GM21367 (cell line): ENCODE results near the gene NR2F2.
A peak's percentile ranks its signal among the peaks of the same experiment; 100 is the strongest.

Experiments
- ATAC-seq: cut with Tn5 transposase; IDR thresholded peaks from one replicate; pipeline ENCODE4 v1.9.1; 2021; ENCODE audit not compliant: unreplicated experiment

The NR2F2 gene

DNA sequence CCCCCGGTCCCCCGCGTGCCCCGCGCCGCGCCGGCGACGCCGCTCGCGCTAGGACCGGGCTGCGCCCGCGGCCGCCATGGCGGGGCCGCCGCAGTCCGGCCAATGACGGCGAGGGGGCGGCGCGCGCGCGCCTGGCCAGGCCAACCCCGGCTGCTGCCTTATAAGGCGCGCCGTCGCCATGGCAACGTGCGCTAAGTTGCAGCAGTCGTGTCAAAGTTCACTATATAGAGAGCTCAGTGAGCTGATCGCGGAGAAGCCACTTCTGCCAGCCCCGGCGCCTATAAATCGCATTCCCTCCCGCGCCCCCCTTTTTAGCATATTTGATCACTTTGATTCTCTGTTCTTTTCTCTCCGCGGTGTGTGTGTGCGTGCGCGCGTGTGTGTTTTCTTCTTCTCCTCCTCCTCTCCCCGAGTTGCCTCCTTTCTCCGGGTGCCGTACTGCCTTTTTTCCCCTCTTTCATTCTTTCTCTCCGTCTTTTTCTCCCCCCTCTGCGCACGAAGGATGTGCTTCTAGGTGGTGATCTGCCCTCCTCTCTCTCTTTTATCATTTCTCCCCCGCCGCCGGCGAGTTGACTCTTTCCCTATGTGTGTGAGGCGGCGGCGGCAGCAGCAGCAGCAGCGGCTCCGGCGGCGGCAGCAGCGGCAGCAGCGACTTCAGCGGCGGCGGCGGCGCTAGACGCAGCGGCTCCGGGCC is at the start of gene NR2F2:
NR2F2 (plus strand) TSS at position 251 of the 694 bp plus-strand sequence. CDS start 1,406 bp downstream, outside the sequence.
- ATAC-seq, result peak; percentile 59

DNA sequence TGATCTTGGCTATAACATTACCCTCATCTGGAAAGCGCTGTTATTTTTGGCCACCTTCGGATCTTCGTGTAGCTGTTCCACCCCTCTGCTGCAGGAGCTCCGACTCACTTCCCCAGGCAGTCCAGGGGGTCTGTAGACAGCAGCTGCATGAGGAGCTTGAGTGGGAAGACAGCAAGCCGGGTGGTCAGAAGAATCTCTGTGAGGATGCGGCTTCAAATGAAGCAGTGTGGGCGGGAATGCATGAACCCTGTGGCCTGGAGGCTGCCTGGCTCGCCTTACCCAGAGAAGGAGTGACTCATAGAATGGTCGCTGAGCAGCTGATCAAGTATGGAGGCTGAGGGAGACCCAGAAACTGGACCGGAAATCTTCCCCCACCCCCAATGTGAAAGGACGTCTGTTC is 45.2 kb upstream of the NR2F2 start:
- ATAC-seq, result no peak

DNA sequence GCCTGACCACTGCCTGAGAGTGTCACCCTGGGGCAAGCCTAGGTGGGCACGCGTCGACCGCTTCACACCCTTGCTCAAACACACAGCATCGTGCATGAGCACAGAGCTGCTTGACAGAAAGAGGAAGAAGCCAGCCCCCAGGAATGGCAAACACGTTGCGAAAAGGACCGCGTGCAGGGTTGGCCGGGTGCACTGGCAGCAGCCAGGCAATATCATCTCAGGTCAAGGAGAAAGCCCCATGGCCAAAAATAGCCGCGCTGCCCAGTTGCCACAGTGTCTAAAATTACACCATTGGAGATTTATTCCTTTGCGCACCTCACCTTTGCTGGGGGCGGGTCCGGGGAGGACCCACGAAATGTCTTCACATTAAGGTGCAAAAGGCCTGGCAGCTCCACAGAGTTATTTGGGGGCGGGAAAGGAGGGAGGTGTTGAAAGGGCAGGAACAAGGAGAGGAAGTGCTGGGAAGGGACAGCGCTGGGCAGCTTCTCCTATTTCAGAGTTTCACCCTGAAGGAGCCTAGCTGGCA is 44.7 kb upstream of the NR2F2 start:
- no peak for ATAC-seq

DNA sequence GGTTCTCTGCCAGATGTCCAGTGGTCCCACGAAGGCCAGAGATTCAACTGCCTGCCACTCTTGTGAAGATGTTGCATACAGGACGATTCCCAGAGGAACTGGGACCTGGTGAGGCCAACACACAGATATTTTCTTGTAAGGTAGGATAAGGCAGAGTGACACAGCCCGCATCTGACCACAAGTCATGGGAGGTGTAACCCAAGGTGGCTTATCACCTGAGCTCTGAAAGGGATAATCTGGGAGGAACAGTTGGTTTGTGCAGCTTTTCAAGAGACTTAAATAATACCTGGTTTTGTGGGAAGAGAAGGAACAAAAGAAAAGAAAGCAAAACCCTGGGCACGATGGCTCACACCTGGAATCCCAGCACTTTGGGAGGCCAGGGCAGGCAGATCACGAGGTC is 39.8 kb upstream of the NR2F2 start:
- ATAC-seq, result no peak

DNA sequence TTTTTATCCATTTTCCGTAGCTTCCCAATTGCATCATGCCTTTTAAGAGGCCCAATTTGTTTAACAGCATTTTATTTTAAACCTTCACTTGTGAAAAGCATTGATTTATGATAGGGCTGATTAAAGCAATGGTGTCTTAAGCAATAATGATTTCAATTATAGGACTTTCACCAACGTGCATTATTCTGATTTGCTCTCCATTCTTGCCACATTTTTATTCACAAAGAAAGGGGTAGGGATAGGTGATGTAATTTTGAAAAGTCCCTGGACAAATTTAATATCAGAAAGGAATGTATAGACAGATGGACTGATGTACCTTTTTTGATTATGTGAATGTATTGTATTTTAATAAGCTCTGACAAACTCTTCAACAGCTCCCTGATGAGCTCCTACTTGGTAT is 37.9 kb upstream of the NR2F2 start:
- no peak for ATAC-seq

DNA sequence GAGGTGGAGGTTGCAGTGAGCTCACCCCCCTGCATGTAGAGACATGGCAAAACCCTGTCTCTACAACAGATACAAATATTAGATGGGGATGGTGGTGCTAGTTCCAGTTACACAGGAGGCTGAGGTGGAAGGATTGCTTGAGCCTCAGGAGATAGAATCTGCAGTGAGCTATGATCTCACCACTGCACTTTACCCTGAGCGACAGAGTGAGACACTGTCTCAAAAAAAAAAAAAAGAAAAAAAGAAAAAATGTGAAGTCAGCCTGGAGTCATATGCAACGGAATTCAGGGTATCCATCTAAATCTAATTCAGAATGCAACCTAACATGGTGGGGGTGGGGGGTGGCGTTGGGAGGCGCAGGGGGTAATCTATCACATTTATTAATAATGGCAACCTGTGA is 37.1 kb upstream of the NR2F2 start:
- no peak for ATAC-seq

DNA sequence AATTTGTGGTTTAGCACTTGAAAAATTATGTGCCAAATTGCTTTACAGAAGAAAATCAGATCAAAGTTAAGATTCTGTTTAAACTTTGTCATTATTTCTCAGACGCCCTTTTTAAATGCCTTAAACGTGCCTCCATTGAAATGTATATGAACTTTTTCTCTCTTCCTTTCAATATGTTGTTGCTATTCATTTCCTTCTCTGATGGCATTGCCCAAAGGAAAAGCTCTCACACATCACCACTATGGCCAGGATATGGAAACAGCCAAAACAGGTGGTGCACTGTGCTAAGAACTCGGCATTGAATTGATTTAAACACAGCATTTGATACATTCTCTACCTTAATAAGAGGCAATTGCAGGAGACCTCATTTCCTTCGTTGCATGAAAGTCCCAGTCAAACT is 35.7 kb upstream of the NR2F2 start:
- no peak for ATAC-seq

DNA sequence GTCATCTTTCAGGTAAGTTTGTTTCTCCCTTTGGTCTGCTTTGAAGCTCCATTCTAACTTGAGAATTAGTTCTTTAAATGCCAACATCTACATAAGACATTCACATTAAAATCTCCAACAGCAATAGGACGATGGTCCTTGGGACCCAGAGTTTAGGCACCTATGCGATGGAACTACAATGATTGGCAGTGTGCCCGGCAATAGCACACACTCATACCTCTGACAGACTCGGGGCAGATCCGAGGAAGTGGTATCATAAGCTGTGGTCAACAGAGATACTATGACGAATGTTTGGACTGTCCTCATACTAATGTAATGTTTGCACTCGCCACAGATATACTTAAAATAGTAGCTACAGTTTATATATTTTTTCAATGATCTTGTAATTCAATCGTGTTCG is 34.2 kb upstream of the NR2F2 start:
- ATAC-seq, result no peak

DNA sequence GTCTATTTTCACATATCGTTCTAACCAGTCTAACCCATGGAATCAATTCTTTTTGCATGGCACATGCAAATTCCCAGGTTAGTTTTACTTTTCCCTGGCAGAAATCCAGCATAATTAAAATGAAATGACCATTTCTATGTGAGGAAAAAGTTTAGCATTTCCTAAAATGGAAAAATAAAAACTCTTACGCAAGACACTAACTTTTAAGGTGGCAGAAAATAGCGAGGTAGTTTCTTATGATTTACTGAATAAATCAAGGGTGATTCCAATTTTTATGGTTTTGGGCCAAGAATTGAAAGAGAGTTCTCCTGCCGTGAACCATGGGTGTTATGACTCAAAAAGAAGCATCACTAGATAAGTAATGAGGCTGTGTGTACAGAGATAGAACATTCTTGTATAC is 32.7 kb upstream of the NR2F2 start:
- no peak for ATAC-seq

DNA sequence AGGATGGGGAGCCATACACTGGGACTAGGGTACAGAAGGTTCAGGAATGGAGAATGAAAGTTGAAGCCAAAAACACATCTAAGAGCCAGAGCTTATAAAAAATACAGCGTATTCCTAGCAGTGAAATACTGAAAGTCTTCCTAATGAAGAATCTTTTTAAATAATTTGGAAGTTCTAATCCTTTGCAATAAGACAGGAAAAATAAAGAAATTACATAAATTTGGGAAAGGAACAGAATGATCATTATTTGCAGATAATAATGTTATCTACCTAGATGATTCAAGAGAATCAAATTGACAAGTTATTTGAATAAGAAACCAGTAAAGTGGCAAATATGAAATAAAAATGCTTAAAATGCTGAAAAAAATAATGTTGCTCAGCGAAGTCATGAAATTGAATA is 32.3 kb upstream of the NR2F2 start:
- no peak for ATAC-seq

DNA sequence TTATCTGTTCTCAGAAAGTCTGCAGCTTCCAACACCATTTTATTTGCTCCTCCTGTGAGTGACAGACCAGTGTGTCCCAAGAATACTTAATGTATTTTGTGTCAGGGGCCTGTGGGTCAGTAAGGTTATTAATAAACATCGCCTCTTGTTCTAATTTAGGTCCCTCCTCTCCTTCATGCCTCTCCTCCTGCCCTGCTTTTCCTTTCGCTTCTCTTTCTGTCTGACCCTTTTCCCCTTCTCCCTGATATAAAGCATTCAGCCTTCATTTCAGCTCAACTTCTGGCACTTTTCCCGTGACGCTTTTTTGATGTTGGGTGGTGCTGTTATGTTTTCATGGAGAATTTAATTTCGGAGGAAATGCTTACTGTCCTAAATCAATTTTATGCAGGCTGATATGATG is 29.7 kb upstream of the NR2F2 start:
- ATAC-seq, result no peak

DNA sequence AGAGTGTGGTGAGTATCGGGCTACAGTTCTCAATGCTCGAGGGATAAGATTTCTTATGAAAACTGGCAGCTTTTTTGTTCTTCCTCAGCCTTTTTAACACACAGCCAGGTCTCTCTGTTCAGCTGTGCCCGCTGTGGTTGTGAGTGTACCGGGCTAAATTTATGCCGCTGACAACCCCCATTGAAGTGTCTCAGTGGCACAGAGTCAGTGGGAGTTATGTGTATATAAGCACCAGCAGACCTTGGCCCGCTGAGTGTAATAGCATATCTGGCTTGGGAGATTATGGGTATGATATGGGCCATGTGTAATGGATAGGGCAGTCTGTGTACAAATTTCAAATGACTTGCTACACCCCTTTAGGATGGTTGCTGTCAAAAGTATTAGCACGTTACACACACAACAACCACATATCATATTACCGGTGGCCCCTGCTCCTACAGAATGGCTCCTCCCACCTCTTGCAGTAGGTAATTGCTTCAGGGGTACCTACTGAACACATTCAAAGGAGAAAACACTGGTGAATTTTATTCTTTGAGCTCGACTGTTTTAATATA is 26.9 kb upstream of the NR2F2 start:
- ATAC-seq, result no peak

DNA sequence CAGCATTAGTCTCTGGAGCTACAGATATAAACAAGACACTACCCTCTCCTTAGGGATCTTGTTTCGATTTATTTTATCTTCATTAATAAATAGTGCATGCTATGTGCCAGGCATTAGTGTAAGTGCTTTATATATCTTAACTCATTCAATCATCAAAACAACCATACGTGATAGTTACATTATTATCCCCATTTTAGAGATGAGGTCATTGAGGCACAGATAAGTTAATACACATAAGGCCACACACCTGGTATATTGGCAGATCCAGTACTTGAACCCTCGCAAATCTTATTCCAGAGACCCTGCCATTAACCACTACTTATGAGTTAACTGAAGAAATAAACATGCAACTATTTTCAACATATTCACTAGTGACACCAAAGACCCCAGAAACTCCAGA is 25.7 kb upstream of the NR2F2 start:
- no peak for ATAC-seq

DNA sequence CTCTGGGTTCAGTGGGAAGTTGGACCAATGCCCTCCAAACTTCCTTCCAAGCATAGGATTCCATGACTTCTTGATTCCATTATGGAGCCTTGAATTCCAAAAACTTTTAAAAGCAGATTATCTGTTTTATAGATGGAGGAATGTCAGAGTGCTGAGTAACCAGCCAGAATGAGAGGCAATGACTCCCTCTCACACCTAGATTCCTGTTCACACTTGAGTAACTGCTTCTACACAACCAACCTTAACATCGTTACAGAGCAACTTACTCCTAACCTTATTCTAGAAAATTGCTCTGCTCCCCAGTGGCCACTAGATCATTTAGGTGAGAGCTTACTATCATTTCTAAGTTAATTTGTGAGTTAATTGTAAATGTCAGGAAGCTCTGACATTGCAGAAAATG is 24.2 kb upstream of the NR2F2 start:
- no peak for ATAC-seq

DNA sequence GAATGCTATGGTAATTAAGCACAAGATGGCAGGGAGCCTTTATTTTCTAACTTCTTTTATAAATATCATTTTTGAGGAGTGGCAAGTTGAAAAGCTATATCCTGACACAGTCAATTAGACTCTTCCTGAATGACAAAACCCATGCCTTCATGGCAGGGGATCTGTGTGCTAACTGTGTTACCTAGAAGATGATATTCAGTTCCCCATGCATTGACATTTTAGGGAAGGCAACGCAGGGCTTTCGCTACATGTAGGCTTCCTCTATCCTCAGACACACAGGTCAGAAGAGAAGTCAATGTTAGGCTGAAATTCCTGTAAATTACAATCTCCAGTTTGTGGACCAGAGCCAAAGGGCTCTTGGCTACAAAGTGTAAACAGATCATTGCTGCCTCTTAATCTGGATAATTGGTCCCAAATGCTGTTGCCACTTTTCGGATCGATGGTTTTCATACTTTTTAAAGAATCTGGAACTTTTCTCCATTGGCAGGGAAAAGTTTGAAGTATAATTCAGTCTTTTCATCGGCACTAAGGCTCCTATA is 22.6 kb upstream of the NR2F2 start:
- ATAC-seq, result no peak

DNA sequence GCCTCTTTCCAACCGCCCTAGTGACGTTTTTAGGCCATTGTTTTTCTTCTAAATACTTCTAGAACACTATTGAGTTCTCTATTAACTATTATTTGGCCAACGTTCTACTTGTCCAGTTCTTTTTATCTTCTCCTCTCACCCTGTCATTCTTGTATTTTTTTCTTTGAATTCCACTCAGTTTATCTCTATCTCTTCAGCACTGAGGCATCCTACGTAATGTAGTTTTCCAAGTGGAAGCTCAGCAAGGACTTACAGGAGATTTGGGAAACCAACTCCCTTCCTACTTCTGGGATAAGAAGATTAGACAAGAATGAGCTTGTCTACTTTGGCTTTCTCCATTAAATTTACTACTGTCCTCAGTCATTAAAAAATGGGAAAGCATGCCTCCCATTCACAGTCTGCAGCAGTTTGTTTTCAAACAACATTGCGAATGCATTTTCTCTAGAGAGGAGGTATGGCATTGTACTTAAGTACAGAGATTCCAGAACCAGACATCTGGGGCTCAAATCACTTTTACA is 21.3 kb upstream of the NR2F2 start:
- no peak for ATAC-seq

DNA sequence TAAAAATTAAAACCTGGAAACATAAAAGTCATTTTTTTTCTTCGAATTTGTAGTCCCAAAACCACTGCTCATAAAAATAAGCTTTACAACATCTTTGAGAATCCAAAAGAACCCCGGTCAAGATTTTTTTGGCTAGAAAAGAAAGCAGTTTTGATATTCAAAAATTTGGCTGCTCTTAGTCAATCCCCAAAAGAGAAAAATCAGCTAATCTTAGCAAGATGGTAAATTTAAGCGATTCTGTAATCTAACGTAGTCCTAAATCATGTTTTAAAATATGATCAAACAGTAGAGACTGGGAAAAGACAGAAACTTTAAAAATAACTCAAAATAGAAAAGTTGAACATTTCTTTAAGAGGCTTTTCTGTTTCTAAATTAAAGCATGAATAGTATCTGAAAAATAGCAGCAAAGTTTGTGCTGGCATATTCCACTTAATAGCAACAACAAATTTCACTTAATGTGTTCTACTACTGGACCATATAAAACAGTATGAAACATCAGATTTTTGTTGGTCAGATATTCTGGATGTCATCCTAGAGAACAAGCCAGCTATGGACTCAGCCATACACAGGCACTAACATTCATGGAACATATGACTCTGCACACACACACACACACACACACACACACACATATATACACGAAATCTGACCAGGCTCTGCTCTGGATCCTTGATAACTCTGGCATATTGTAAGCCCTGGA is 19.1 kb upstream of the NR2F2 start:
- ATAC-seq, result no peak

DNA sequence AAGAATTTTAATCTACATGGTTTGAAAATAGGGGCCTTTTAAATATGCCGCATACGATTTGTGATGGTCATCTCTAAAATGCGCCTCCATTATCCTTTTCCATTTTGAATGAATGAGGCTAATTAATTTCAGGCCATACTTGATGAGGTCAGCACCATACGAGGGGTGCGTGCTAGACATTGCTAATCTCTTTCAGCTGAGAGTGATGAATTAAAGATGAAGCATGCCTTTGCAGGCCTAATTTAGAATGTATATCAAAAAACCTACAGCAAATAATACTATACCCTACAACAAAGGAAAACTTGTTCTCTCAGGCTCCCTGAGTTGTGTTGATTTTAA is 18.6 kb upstream of the NR2F2 start:
- ATAC-seq, result no peak

DNA sequence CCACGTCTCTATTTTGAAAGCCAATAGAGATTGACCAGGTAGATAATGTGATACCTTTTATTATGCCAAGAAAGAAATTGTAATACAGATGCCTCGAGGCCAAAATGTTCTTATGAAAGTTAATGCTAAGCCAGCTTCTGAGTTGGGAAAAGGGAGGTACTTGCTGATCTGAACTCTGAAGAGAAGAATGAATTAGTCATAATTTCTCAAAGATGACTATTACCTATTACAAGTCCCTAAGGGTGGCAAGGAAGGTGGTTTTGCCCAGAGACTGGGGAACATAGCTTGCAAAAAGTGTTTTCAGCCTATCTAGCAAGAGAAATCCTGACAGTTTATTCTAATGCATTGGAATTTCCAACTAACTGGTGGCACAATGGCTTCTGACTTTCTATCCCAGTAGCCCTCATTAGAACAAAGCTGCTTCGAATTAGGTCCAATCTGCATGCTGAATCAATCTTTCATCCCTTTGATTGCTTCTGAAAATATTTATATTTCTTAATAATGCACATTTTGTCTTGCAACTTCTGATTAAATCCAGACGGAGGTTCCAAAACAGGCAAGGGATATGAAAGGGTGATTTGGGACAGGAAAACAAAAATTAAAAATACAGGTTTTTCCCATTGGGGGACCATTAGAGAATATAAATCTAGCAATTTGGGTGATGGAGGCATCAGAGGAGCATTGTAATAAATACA is 17.7 kb upstream of the NR2F2 start:
- no peak for ATAC-seq

DNA sequence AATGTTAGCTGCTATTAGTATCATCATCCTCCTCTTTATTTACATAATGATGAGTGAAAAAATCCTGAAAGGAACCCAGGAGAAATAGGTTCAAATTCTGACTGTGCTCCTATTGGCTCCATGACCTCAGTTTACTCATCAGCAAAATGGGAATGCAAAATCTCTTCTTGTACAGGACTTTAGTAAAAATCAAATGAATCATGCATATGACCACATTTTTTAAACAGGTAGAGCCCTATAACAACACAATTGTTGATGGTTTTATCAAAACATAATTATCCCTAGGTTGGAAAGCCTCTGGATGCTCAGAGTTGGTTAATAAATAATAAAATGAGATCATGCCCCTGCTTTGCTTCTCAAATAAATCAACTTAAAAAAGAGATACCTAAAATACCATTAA is 16.0 kb upstream of the NR2F2 start:
- ATAC-seq, result no peak

DNA sequence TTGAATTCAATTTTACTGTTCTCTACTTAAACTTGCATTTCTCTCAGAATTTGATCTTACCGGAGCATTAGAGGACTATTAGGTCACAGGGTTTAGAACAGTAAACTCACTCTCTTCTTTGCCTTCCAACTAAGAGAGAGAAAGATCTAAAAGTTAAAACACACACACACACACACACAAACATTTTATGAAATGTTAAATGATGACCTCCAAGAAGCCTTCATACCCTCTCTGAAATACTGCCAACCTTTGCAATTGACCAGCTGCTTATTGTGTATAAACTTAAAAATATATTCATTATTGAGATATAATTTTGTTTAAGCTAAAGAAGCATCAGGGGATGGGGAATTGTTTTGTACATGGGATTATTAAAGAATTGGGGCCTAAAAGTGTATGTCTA is 15.5 kb upstream of the NR2F2 start:
- ATAC-seq, result no peak
